ENCODE measurements around the gene ADGRV1.

- TF ChIP-seq CTCF (IDR thresholded peaks at IDR 0.05), result no peak
- TF ChIP-seq EP300 (IDR thresholded peaks at IDR 0.05; ENCODE audit: low read depth), result no peak
- no peak for TF ChIP-seq POLR2A (IDR thresholded peaks at IDR 0.05)
Measured at GRCh38 chr5:91130759-91131158, 572.2 kb downstream of the ADGRV1 start.
